ENCODE results near the gene LSAMP.

DNA sequence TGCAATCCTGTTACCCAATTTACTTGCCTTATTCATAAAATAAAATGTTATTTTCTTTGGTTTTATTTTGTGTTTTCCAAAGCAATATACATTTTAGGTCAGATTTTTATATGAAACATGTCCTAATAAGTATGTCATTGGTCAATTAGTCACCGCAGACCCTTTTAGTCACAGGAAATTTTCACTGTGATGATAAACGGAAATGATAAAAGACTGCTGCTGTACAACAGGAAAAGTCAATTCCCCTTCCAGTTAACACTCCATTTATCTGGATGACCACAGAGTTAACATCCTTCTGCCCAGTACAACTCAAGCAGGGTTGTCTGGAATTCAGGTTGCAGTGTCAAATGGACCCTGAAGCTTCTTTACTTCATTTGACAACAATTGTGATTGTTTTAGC, 175.2 kb downstream of the LSAMP start:
- TF ChIP-seq EZH2 (IDR thresholded peaks at IDR 0.05; ENCODE audit: borderline replicate concordance, low read depth, low read length, poor library complexity, severe bottlenecking) = no peak
- TF ChIP-seq, protein P1, sequence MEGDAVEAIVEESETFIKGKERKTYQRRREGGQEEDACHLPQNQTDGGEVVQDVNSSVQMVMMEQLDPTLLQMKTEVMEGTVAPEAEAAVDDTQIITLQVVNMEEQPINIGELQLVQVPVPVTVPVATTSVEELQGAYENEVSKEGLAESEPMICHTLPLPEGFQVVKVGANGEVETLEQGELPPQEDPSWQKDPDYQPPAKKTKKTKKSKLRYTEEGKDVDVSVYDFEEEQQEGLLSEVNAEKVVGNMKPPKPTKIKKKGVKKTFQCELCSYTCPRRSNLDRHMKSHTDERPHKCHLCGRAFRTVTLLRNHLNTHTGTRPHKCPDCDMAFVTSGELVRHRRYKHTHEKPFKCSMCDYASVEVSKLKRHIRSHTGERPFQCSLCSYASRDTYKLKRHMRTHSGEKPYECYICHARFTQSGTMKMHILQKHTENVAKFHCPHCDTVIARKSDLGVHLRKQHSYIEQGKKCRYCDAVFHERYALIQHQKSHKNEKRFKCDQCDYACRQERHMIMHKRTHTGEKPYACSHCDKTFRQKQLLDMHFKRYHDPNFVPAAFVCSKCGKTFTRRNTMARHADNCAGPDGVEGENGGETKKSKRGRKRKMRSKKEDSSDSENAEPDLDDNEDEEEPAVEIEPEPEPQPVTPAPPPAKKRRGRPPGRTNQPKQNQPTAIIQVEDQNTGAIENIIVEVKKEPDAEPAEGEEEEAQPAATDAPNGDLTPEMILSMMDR (conservative IDR thresholded peaks at IDR 0.05; ENCODE audit: low read depth, low read length) = no peak

Measured in A673 (cell line).